PC-3 (cell line): Measurements from ENCODE around the gene CRIM1. TPM values are rescaled to one million over a fixed set of nuclear protein-coding genes. Genes with fewer than 3 reads are reported as not detected.

Experiments used
- ATAC-seq: fragments of 200-7000 bp; cut with Tn5 transposase; 2 replicates; pipeline ENCODE4 v1.9.1; 2020; ENCODE audit warnings: mild to moderate bottlenecking, moderate library complexity
- BruUV-seq: library from RNA; stranded (reverse); fragments of 400-500 nt; replicated peaks from 2 replicates; lab custom pipeline; 2021; lab: Mats Ljungman, UMichigan
- CTCF ChIA-PET: fragments of 300-600 bp; sonication (Branson Sonifier 250); formaldehyde crosslinking; loops from one replicate; lab custom pipeline; 2022; ENCODE audit warnings: antibody characterized with exemption; lab: Charles Lee
- POLR2A ChIA-PET: fragments of 300-600 bp; sonication (Branson Sonifier 250); formaldehyde crosslinking; loops from one replicate; lab custom pipeline; 2022; ENCODE audit warnings: antibody characterized with exemption; ENCODE audit not compliant: unreplicated experiment; lab: Charles Lee
- DNase-seq: peaks from one replicate; pipeline ENCODE4 v3.0.0-alpha.2; 2015
- H2AFZ ChIP-seq: fragments of 300-600 bp; sonication (generic); 2 replicates; pipeline ENCODE4 v1.6.0; 2016; ENCODE audit warnings: antibody characterized with exemption, low read length
- H3F3A ChIP-seq: fragments of 300-600 bp; sonication (generic); one replicate; pipeline ENCODE4 v1.6.0; 2017; ENCODE audit warnings: antibody characterized with exemption, low read length, control low read depth, mild to moderate bottlenecking; ENCODE audit not compliant: unreplicated experiment
- H3K27ac ChIP-seq: fragments of 300-600 bp; sonication (generic); 2 replicates; pipeline ENCODE4 v1.5.1; 2016; ENCODE audit warnings: mild to moderate bottlenecking, low read length
- H3K27me3 ChIP-seq: fragments of 300-600 bp; sonication (generic); 2 replicates; pipeline ENCODE4 v1.6.1; 2016; ENCODE audit warnings: low read length, mixed read lengths
- H3K36me3 ChIP-seq: fragments of 300-600 bp; sonication (generic); 2 replicates; pipeline ENCODE4 v1.6.1; 2016; ENCODE audit warnings: low read depth, mixed run types, low read length, mixed read lengths
- H3K4me1 ChIP-seq: fragments of 300-600 bp; sonication (generic); 2 replicates; pipeline ENCODE4 v1.5.1; 2016; ENCODE audit warnings: low read length; ENCODE audit not compliant: insufficient read depth
- H3K4me2 ChIP-seq: fragments of 300-600 bp; sonication (generic); 2 replicates; pipeline ENCODE4 v1.6.0; 2016; ENCODE audit warnings: low read length
- H3K4me3 ChIP-seq: fragments of 300-600 bp; sonication (generic); 2 replicates; pipeline ENCODE4 v1.5.1; 2016; ENCODE audit warnings: mild to moderate bottlenecking, low read length, mixed read lengths
- H3K79me2 ChIP-seq: fragments of 300-600 bp; sonication (generic); 2 replicates; pipeline ENCODE4 v1.6.1; 2017; ENCODE audit warnings: low read length, mixed read lengths
- H3K9ac ChIP-seq: fragments of 300-600 bp; sonication (generic); 2 replicates; pipeline ENCODE4 v1.6.0; 2016; ENCODE audit warnings: mild to moderate bottlenecking, low read length
- H3K9me2 ChIP-seq: fragments of 300-600 bp; sonication (generic); replicated peaks from 2 replicates; pipeline ENCODE4 v1.6.1; 2016; ENCODE audit warnings: mixed run types, low read length, mixed read lengths
- H3K9me3 ChIP-seq: fragments of 300-600 bp; sonication (generic); 2 replicates; pipeline ENCODE4 v1.6.1; 2016; ENCODE audit warnings: low read length, mixed read lengths
- H4K20me1 ChIP-seq: fragments of 300-600 bp; sonication (generic); 2 replicates; pipeline ENCODE4 v1.6.1; 2016; ENCODE audit warnings: low read length, mixed read lengths
- CTCF ChIP-seq: fragments of 300-600 bp; sonication (generic); conservative IDR thresholded peaks from 2 replicates; pipeline ENCODE4 v1.5.1; 2017; ENCODE audit warnings: antibody characterized with exemption, low read depth, mild to moderate bottlenecking, low read length
- EZH2 ChIP-seq: fragments of 300-600 bp; sonication (generic); IDR thresholded peaks from one replicate; pipeline ENCODE4 v1.6.1; 2017; ENCODE audit warnings: antibody characterized with exemption, mild to moderate bottlenecking, low read length; ENCODE audit not compliant: unreplicated experiment
- EZH2phosphoT487 ChIP-seq: fragments of 300-600 bp; sonication (generic); IDR thresholded peaks from 2 replicates; pipeline ENCODE4 v1.6.1; 2018; ENCODE audit warnings: mild to moderate bottlenecking, antibody characterized with exemption, low read length, borderline replicate concordance
- intact Hi-C: fragments of 100-400 bp; cut with micrococcal nuclease; formaldehyde crosslinking; loops from 2 replicates; pipeline ENCODE4 v1.9.0; 2023
- total RNA-seq: library from RNA; depleted of rRNA; stranded (reverse); fragments of >200 nt; gene quantifications from 2 replicates; pipeline ENCODE4 v1.2.3, GENCODE V29; 2014

CRIM1 gene
- total RNA-seq, 1 experiment from 2014 or later, result 70.7 TPM

DNA sequence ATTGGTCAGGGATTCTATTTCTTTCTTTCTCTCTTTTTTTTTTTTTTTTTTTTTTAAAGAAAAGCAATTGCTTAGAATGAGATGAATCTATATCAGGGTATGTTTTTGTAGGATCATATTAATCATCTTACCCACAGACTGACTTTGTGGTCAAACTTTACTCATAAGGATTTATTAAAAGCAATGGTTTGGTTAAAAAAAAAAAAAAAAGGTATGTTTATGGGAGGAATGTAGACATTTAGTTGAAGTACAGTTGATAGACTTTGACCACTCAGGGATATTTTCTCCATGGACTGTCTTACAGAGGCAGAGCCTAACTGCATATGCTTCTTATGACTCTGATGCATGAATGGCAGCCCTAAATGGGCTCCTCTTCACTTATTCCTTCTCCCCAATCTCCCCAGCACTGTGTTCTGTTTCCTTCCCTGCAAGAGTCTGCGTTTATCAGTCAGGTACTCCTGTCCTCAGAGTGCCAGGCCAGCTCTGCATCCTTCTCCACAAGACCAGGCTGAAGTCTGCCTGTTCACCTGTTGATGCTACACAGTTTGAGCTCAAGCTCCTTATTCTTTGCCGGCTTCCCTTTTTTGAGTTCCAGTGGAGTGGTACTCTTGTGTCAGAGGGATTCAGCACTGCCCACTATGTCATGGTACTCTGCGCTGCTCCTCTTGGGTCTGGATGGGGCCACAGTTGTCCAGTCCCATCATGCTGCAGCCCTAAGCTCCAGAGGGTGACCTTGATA, 24.3 kb downstream of the CRIM1 start:
- DNase-seq, result peak; percentile 54
- CTCF ChIA-PET, result no interaction called here
- intact Hi-C loops, result no loop called here
- peak overlapping the region; percentile 19 for H3K27ac ChIP-seq
- no peak for TF ChIP-seq CTCF
- no peak for TF ChIP-seq EZH2
- TF ChIP-seq EZH2phosphoT487, result no peak
- H3K27me3 ChIP-seq, result no peaks in the 10 kb centered on the region
- H2AFZ ChIP-seq, result no peak overlapping the region
- peaks cover 35% of the 10 kb centered on the region for H4K20me1 ChIP-seq
- BruUV-seq, result no TSS peak
- peaks cover 71% of the 10 kb centered on the region for H3K4me1 ChIP-seq
- H3K79me2 ChIP-seq, result peaks cover 98% of the 10 kb centered on the region
- no peaks in the 10 kb centered on the region for H3K9me3 ChIP-seq
- H3K4me3 ChIP-seq, result no peak overlapping the region
- H3K9ac ChIP-seq, result no peak overlapping the region
- H3F3A ChIP-seq, result peaks cover 5% of the 10 kb centered on the region
- peak overlapping the region; percentile 30 for H3K4me2 ChIP-seq
- POLR2A ChIA-PET, result no interaction called here
- ATAC-seq, result no peak
- H3K36me3 ChIP-seq, result peaks cover 6% of the 10 kb centered on the region; the same call in 1 of the 2 replicates
- no peaks in the 10 kb centered on the region for H3K9me2 ChIP-seq

- H3K9me3 ChIP-seq, result no peaks in the 10 kb centered on the region
- TF ChIP-seq CTCF (no peak), EZH2 (no peak), EZH2phosphoT487 (no peak)
- peaks cover 61% of the 10 kb centered on the region for H3K4me1 ChIP-seq
- H3K27me3 ChIP-seq, result no peaks in the 10 kb centered on the region
- no peaks in the 10 kb centered on the region for H3K9me2 ChIP-seq
- H3K9ac ChIP-seq, result no peak overlapping the region
- POLR2A ChIA-PET, result no interaction called here
- H3K36me3 ChIP-seq, result peaks cover 6% of the 10 kb centered on the region; the same call in 1 of the 2 replicates
- peak; percentile 71 for DNase-seq
- peak overlapping the region; percentile 19 for H3K27ac ChIP-seq
- no TSS peak for BruUV-seq
- peaks cover 5% of the 10 kb centered on the region for H3F3A ChIP-seq
- CTCF ChIA-PET, result no interaction called here
- H3K4me3 ChIP-seq, result no peak overlapping the region
- H3K79me2 ChIP-seq, result peaks cover 98% of the 10 kb centered on the region
- peaks cover 29% of the 10 kb centered on the region for H4K20me1 ChIP-seq
- peak; percentile 34 for ATAC-seq
- H2AFZ ChIP-seq, result no peak overlapping the region
- intact Hi-C loops, result no loop called here
- peak overlapping the region; percentile 30 for H3K4me2 ChIP-seq
Measured at GRCh38 chr2:36380624-36381481, 25.3 kb downstream of the CRIM1 start.
